Mesenchymal stem cell (in vitro differentiated cells and primary cell): ENCODE data around the gene CTNNA3.

Experiments
- DNase-seq: peaks from one replicate; pipeline ENCODE4 v3.0.0-alpha.2; 2013
- H2AFZ ChIP-seq: one replicate; pipeline ENCODE4 v1.6.1; 2013; ENCODE audit warnings: low read depth, mild to moderate bottlenecking, control low read depth, inconsistent platforms, low read length, moderate library complexity
- H2AK5ac ChIP-seq: 2 replicates; pipeline ENCODE4 v1.6.1; 2013; ENCODE audit warnings: low read length, moderate library complexity, mild to moderate bottlenecking, inconsistent platforms; ENCODE audit not compliant: severe bottlenecking
- H2BK120ac ChIP-seq: one replicate; pipeline ENCODE4 v1.6.1; 2013; ENCODE audit warnings: low read depth, mild to moderate bottlenecking, inconsistent platforms, low read length, moderate library complexity
- H2BK12ac ChIP-seq, 2 experiments: one replicate each; pipeline ENCODE4 v1.6.1; 2013; ENCODE audit warnings: inconsistent platforms in 2 of 2, low read length in 2 of 2, mild to moderate bottlenecking in 2 of 2, moderate library complexity in 2 of 2, control low read depth in 1 of 2
- H2BK15ac ChIP-seq: one replicate; pipeline ENCODE4 v1.6.1; 2013; ENCODE audit warnings: mild to moderate bottlenecking, low read depth, inconsistent platforms; ENCODE audit not compliant: poor library complexity, severe bottlenecking
- H2BK5ac ChIP-seq: 2 replicates; pipeline ENCODE4 v1.6.1; 2013; ENCODE audit warnings: low read depth, mild to moderate bottlenecking, low read length, control low read depth, inconsistent platforms; ENCODE audit not compliant: poor library complexity, severe bottlenecking
- H3K14ac ChIP-seq, 2 experiments: one replicate each; pipeline ENCODE4 v1.6.1; 2013; ENCODE audit warnings: inconsistent platforms in 2 of 2, low read length in 2 of 2, control low read depth in 1 of 2, mild to moderate bottlenecking in 1 of 2, moderate library complexity in 1 of 2
- H3K18ac ChIP-seq, 2 experiments: one replicate each; pipeline ENCODE4 v1.6.1; 2013; ENCODE audit warnings: inconsistent platforms in 2 of 2, low read length in 2 of 2, control low read depth in 1 of 2, low read depth in 1 of 2, mild to moderate bottlenecking in 1 of 2
- H3K23ac ChIP-seq, 2 experiments: one replicate each; pipeline ENCODE4 v1.6.1; 2013; ENCODE audit warnings: inconsistent platforms in 2 of 2, low read length in 2 of 2, mild to moderate bottlenecking in 2 of 2, moderate library complexity in 2 of 2, control low read depth in 1 of 2
- H3K27ac ChIP-seq: 2 replicates; pipeline ENCODE4 v1.5.1; 2013; ENCODE audit warnings: mild to moderate bottlenecking, moderate library complexity, low read length, control low read depth, inconsistent platforms; ENCODE audit not compliant: poor library complexity, severe bottlenecking
- H3K27me3 ChIP-seq, 2 experiments: 2 replicates each; pipeline versions ENCODE4 v1.6.1 to v1.7.0; 2013; ENCODE audit warnings: low read length in 2 of 2, mild to moderate bottlenecking in 2 of 2, moderate library complexity in 2 of 2, control low read depth in 1 of 2, inconsistent platforms in 1 of 2; ENCODE audit not compliant: control insufficient read depth in 1 of 2, insufficient read depth in 1 of 2
- H3K36me3 ChIP-seq, 2 experiments: 2 replicates each; pipeline versions ENCODE4 v1.6.1 to v1.7.0; 2013; ENCODE audit warnings: low read length in 2 of 2, control low read depth in 1 of 2, inconsistent platforms in 1 of 2, low read depth in 1 of 2, mild to moderate bottlenecking in 1 of 2; ENCODE audit not compliant: insufficient read depth in 2 of 2, control insufficient read depth in 1 of 2
- H3K4ac ChIP-seq, 2 experiments: one replicate each; pipeline ENCODE4 v1.6.1; 2013; ENCODE audit warnings: inconsistent platforms in 2 of 2, low read length in 2 of 2, mild to moderate bottlenecking in 2 of 2, moderate library complexity in 2 of 2, control low read depth in 1 of 2, low read depth in 1 of 2
- H3K4me1 ChIP-seq: 2 replicates; pipeline ENCODE4 v1.6.1; 2013; ENCODE audit warnings: low read depth, low read length, control low read depth; ENCODE audit not compliant: control insufficient read depth, insufficient read depth
- H3K4me2 ChIP-seq: 2 replicates; pipeline ENCODE4 v1.6.1; 2013; ENCODE audit warnings: low read length, mild to moderate bottlenecking, inconsistent platforms; ENCODE audit not compliant: poor library complexity, severe bottlenecking
- H3K4me3 ChIP-seq, 2 experiments: 2 replicates each; pipeline versions ENCODE4 v1.5.1 to v1.7.0; 2013; ENCODE audit warnings: low read length in 2 of 2, mild to moderate bottlenecking in 2 of 2, control low read depth in 1 of 2, low read depth in 1 of 2; ENCODE audit not compliant: insufficient read depth in 1 of 2
- H3K79me1 ChIP-seq: replicated peaks from 2 replicates; pipeline ENCODE4 v1.6.1; 2013; ENCODE audit warnings: mild to moderate bottlenecking, control low read depth, low read length, inconsistent platforms; ENCODE audit not compliant: poor library complexity, severe bottlenecking
- H3K9ac ChIP-seq: 2 replicates; pipeline ENCODE4 v1.7.0; 2013; ENCODE audit warnings: mild to moderate bottlenecking, low read length, moderate library complexity
- H3K9me3 ChIP-seq: 2 replicates; pipeline ENCODE4 v1.7.0; 2013; ENCODE audit warnings: mild to moderate bottlenecking, low read length; ENCODE audit not compliant: control insufficient read depth
- H4K8ac ChIP-seq: one replicate; pipeline ENCODE4 v1.6.1; 2013; ENCODE audit warnings: inconsistent platforms, mild to moderate bottlenecking, low read length, moderate library complexity
- H4K91ac ChIP-seq: one replicate; pipeline ENCODE4 v1.6.1; 2013; ENCODE audit warnings: mild to moderate bottlenecking, low read length, inconsistent platforms
- WGBS: methylation state at CpG from one replicate; pipeline ENCODE4 v1.1.7; 2013; ENCODE audit warnings: mixed read lengths; 5-methylcytosine and 5-hydroxymethylcytosine counted together

Gene CTNNA3

GRCh38 chr10:66257801-66258200, 1438.2 kb downstream of the CTNNA3 start:
- H3K18ac ChIP-seq, result no peak overlapping the region
- H3K36me3 ChIP-seq, result no peaks in the 10 kb centered on the region
- no peak overlapping the region for H2BK120ac ChIP-seq
- no peak overlapping the region for H2BK15ac ChIP-seq
- DNase-seq, result no peak
- H2BK5ac ChIP-seq, result no peak overlapping the region
- WGBS, result 71% methylated on average over 1 of the region's 1 CpG
- H3K4me1 ChIP-seq, result no peaks in the 10 kb centered on the region
- no peak overlapping the region for H2BK12ac ChIP-seq
- no peaks in the 10 kb centered on the region for H3K27me3 ChIP-seq
- no peak overlapping the region for H2AK5ac ChIP-seq
- H4K8ac ChIP-seq, result no peak overlapping the region
- H3K4me3 ChIP-seq, result no peak overlapping the region
- no peak overlapping the region for H3K4ac ChIP-seq
- H3K27ac ChIP-seq, result no peak overlapping the region
- no peak overlapping the region for H3K9ac ChIP-seq
- no peak overlapping the region for H3K14ac ChIP-seq
- H3K23ac ChIP-seq, result no peak overlapping the region
- H4K91ac ChIP-seq, result no peak overlapping the region
- no peaks in the 10 kb centered on the region for H3K79me1 ChIP-seq
- peaks cover 4% of the 10 kb centered on the region for H3K9me3 ChIP-seq
- H3K4me2 ChIP-seq, result no peak overlapping the region
- H2AFZ ChIP-seq, result no peak overlapping the region

DNA sequence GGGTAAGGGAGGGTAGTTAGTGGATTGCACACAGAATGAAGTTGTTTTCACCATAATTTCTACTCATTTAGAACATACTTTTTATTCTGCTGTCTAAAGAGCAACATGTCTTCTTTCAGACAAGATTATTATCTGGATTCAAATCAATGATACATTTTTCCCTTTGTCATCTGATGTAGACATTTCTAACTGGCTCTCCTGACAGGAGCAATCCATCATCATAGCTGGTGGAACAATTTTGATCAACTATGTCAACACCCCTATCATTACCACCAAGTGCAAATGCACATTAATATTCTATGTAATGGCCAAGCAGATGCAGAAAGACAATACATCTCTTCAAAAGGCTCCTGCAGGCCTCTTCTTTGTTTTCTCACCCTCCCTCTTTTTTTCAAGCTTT, 1443.0 kb downstream of the CTNNA3 start:
- Histone ChIP-seq H2AK5ac (no peak overlapping the region), H3K4me1 (no peaks in the 10 kb centered on the region), H3K79me1 (no peaks in the 10 kb centered on the region), H2BK5ac (no peak overlapping the region), H3K18ac (no peak overlapping the region), H2BK12ac (no peak overlapping the region), H4K91ac (no peak overlapping the region), H2AFZ (no peak overlapping the region), H3K27ac (no peak overlapping the region), H3K4me2 (no peak overlapping the region), H4K8ac (no peak overlapping the region), H3K4ac (no peak overlapping the region), H3K23ac (no peak overlapping the region), H3K36me3 (no peaks in the 10 kb centered on the region), H3K27me3 (no peaks in the 10 kb centered on the region), H3K14ac (no peak overlapping the region), H3K9ac (no peak overlapping the region), H3K4me3 (no peak overlapping the region), H3K9me3 (peaks cover 9% of the 10 kb centered on the region), H2BK15ac (no peak overlapping the region), H2BK120ac (no peak overlapping the region)
- no peak for DNase-seq

- Histone ChIP-seq H2AK5ac (no peak overlapping the region), H3K4ac (no peak overlapping the region), H4K91ac (no peak overlapping the region), H3K14ac (no peak overlapping the region), H3K36me3 (no peaks in the 10 kb centered on the region), H2BK120ac (no peak overlapping the region), H4K8ac (no peak overlapping the region), H3K9ac (no peak overlapping the region), H3K27ac (no peak overlapping the region), H3K23ac (no peak overlapping the region), H3K9me3 (peaks cover 6% of the 10 kb centered on the region), H2AFZ (no peak overlapping the region), H2BK12ac (no peak overlapping the region), H3K4me1 (no peaks in the 10 kb centered on the region), H3K27me3 (no peaks in the 10 kb centered on the region), H3K4me3 (no peak overlapping the region), H3K18ac (no peak overlapping the region), H2BK5ac (no peak overlapping the region), H2BK15ac (no peak overlapping the region), H3K4me2 (no peak overlapping the region), H3K79me1 (no peaks in the 10 kb centered on the region)
- 94% methylated on average over 1 of the region's 1 CpG for WGBS
- DNase-seq, result no peak
Observed at GRCh38 chr10:66246177-66246576, 1449.8 kb downstream of the CTNNA3 start.

DNA sequence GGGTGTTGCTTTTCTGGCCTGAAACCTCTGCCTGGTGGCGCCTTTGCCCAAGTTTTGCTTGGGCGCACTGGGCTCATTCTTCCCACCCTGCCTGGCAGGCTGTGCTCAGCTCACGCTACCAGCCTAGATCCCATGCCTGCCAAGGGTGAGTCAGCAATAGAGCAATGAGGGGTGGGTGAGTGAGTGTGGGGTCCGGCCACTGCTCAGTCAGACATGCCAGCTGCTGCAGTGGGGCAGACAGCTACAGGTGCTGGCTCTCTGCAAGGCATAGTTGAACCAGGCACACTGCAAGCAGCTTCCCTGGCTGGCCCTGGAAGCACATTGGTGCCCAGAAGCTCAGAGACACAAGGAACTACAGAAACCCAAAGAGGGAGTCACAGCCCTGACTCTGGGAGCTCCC, 1451.0 kb downstream of the CTNNA3 start:
- no peak for DNase-seq
- H4K91ac ChIP-seq, result no peak overlapping the region
- H3K79me1 ChIP-seq, result no peaks in the 10 kb centered on the region
- peaks cover 6% of the 10 kb centered on the region for H3K9me3 ChIP-seq
- H2AK5ac ChIP-seq, result no peak overlapping the region
- no peak overlapping the region for H3K9ac ChIP-seq
- H3K27ac ChIP-seq, result no peak overlapping the region
- no peaks in the 10 kb centered on the region for H3K36me3 ChIP-seq
- H2BK12ac ChIP-seq, result no peak overlapping the region
- no peak overlapping the region for H3K23ac ChIP-seq
- H2BK15ac ChIP-seq, result no peak overlapping the region
- WGBS, result 97% methylated on average over 4 of the region's 4 CpGs
- H3K4ac ChIP-seq, result no peak overlapping the region
- H3K4me2 ChIP-seq, result no peak overlapping the region
- H2BK120ac ChIP-seq, result no peak overlapping the region
- H3K14ac ChIP-seq, result peak overlapping the region in 1 of 2 experiments; percentile 44
- no peak overlapping the region for H4K8ac ChIP-seq
- H3K18ac ChIP-seq, result no peak overlapping the region
- no peaks in the 10 kb centered on the region for H3K27me3 ChIP-seq
- H2BK5ac ChIP-seq, result no peak overlapping the region
- H3K4me3 ChIP-seq, result no peak overlapping the region
- no peak overlapping the region for H2AFZ ChIP-seq
- H3K4me1 ChIP-seq, result no peaks in the 10 kb centered on the region
